Measurements from ENCODE around the gene GZF1.
"Not testable (repeated sequence)": the region's sequence is repeated elsewhere in the genome, so short reads cannot be mapped to it uniquely, and the experiment has no call there.

GZF1 gene

DNA sequence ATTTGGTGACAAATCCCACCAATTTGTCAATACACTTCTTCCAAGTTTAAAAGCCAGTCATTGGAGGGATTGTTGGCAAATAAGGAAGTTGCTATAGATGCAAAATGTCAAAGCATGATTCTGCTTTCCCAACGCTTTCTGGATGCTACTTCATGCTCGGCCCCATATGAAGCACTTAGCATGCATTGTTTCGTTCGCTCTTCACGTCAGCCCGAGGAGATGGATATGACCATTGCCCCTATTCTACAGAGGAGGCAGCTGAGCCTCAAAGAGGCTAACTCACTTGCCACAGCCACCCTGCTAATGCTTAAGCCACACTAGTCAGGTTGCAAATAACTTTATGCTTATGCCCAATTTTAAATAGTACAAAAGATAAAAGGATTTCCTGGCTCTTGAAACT is 14.2 kb upstream of the GZF1 start:
- DNase-seq (ENCODE audit: low read depth) = no peak

DNA sequence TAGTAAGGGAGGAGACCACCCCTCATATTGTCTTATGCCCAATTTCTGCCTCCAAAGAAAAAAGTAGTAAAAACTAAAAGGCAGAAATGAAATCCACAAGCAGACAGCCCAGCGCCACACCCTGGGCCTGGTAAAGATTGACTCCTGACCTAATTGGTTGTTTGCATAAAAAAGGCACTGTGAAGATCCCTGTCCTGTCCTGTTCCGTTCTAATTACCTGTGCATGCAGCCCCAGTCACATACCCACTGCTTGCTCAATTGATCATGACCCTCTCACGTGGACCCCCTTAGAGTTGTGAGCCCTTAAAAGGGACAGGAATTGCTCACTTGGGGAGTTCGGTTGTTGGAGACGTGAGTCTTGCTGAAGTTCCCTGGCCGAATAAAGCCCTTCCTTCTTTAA is 13.5 kb upstream of the GZF1 start:
- DNase-seq (ENCODE audit: low read depth) = not testable (repeated sequence)

DNA sequence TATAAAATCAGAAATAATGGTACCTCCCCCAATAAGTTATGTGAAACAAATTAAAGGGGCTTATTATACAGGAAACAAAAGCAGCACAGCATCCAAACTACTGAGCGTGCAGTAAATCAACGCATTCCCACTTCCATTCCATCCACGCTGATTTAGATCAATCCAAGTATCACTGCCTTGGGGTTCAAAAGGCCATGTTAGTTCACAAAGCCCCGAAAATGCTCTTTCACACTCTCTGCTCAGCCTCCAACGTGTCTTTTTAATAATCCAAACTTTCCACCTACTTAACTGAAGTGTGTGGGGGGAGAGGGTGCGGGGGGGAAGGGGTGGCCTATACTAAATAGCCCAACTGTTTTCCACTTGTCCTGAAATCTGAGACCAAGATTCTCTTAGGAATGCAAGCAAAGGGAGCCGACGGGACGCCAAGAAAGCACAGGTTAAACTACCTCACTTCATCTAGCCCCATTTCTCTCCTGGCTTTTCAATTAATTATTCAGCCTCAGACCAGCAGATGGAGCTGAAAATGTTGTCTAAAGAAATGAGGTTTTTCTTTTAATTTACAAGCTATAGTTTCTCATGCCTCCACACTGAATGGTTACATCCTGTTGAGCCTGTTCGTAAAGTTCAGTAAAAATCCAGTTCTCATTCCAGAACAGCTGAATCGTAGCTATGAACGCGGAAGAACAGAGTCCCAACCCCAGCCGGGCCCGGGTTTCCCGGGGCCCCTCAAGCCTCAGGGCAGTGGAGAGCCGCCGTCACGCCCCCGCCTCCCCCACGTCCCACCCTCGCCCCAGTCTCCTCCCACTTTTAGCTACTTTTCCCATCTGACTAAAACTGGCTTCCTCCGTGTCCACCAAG is 12.4 kb upstream of the GZF1 start:
- peak; percentile 65 for DNase-seq (ENCODE audit: low read depth)

DNA sequence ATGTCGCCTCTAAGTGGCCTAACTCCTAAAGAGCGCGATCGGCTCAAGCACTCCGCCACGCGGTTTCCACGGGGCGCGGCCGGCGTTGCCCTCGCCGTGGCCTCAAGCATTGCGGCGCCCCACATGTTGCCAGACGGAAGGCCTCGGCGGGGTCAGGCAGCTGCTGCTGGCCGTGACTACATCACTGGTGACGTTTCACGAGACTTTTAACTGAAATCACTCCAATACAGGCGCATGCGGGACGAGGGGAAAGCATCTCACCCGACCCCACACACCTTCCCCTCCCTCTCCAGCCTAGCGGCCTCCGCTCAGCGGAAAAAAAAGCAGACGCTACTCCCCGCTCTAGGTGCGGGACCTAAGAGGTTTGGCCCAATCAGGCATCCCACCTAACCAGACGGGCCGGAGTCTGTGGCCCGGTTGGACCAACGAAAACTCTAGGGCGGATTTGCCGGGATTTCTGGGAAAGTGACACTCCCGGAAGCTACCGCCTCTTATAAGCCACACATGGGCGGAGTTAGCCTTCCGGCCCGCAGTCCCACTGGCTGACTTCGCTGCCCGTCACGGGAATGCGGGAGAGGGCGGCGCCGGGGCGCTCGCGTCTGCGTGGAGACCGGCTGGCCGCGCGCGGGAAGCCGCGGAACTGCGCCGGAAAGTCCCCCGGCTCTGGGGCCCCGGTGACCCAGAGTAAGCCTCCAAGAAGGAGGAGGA is 11.6 kb upstream of the GZF1 start, which contains the start of gene NXT1:
TSS of gene NXT1 (plus strand) at position 596 of the 708 bp plus-strand sequence. CDS start 3,251 bp downstream, outside the sequence.
- peak; percentile 93 for DNase-seq (ENCODE audit: low read depth)

DNA sequence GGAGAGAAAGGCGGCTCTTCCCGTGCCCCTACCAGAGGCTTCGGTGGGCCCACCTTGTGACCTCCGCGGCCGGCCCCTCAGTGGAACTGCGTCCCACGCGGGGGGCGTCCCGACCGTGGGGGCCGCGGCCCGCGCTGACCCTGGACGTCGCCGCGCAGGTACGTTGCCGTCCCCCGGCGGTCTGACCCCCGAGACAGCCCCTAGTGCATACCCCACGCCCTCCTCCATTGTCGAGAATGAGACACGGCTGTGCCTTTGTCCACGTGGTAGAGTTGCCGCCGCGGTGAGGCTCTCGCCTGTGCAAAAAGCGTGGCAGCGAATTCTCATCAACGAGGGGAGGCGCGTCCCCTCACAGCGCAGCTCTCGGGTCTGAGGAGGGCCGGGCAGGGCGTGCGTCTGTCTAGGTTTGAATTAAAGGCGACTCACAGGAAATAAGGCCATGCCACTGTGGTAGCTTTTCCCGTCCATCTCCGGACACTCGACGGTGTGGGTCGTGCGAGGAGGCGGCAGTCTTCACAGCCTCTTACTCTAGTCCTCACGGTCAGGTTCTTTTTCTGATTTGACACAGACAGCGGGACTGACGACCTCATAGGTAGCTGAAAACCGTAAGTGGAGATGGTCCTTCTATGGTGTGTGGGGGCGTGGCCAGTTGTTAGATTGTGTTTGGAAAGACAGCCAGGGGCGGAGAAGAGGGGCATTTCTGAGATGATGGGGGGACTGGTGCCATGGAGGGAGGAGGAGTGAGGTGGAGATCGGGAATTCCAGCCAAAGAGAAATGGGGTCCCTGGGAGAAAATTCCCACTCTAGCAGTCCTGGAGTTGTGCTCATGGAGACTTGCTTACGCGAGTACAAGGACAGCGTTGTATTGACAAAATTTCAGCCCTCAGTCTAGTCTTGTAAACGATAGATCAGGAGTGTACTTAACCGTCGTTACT is 10.8 kb upstream of the GZF1 start:
- DNase-seq (ENCODE audit: low read depth) = peak; percentile 45

DNA sequence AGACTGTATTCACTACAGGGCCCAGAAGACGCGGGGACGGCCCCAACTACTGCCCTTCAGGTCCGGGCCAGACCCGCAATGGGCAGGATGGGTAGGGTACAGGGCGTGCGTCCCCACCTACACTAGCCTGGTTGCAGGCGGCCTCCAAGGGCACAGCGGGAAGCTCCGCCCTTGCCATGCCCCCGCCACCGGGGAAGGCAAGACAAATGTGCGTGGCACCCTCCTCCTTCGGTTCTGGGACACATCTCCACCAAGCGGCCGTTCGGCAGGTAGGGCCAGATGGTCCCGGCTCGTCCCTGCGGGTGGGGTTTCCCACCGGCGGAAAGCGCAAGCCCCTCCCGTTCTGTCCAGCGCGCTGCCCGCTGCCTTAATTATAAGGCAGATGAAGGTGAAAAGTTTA is 5.8 kb upstream of the GZF1 start:
- DNase-seq (ENCODE audit: low read depth) = no peak

DNA sequence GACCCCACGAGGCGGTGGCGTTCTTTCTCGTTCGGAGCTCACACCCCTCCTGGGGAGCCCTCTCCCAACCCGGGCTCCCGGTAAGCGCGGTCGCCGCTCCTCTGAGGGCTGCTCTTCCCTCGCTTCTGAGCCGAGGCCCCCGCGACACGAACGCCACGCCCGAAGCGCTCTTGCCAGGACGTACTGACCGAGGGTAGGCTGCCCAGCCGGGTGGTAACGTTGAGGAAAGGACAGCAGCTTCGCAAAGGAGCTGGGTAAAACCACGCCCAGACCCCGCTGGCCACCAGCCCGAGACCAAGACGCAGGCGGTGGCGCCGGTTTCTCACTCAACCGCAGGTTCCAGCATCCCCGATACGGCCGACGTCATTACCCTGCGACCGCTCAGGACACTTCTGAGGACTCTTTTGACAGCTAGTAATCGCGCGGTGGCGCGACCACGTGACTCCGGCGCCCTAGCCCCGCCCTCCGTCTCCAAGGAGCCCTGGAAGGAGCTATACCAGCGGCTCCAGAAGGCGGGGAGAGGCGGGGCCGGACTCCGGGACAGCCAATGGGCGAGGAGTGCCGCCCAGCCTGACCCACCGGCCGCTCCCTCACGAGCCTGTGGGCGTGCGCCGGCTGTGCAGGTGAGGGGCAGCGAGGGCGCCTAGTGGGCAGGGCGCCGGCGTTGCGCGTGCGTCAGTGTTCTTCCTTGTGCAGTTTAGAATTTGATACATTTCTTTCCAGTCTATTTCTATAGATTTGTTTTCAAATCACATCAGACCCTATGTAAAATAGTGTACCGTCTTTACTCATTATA is 4.0 kb upstream of the GZF1 start:
- peak; percentile 100 for DNase-seq (ENCODE audit: low read depth)

DNA sequence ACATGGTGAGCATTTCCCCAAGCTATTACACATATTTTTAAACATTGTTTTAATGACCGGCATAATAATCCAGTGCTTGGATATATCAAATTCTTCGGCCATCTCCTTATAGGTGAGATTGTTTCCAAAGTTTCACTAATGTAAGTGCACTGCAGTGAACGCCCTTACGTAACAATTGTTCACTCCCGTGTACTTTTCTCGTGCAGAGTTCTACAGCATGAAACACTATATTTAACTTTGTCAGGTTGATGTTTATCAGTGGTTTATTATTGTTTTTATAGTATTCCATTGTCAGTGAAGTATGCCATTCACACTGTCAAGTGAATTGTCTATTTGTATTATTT is 3.4 kb upstream of the GZF1 start:
- no peak for DNase-seq (ENCODE audit: low read depth)

DNA sequence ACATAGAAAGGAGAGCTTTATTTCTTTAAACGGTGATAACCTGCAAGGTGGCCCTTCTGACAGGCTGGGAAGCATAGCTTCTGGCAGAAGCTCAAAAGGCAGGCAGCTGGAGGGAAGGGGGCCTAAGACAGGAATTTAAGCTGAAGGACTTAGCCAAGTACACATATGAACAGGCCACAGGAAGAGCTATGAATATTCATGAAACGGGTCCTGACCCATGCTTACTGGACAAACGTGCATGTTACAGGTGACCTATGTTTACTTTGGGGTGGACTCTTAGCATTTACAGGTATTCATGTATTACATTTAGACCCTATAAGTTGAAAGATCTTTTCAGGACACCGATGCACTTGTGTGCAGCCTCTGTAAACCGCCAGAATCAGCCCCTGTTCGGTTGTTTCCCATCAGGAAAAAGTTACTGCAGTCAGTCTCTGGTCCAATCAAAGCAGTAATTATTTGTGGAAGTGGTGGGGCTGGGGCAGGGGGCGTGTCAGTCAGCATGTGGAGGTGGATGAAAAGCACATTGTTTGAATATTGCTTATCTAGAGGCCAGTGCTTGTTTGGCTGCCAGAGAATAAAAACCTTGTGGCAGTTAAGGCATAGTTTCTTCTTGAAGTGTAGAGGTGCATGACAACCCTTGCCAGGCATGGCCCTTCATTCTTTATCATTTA is 2.9 kb upstream of the GZF1 start:
- no peak for DNase-seq (ENCODE audit: low read depth)

DNA sequence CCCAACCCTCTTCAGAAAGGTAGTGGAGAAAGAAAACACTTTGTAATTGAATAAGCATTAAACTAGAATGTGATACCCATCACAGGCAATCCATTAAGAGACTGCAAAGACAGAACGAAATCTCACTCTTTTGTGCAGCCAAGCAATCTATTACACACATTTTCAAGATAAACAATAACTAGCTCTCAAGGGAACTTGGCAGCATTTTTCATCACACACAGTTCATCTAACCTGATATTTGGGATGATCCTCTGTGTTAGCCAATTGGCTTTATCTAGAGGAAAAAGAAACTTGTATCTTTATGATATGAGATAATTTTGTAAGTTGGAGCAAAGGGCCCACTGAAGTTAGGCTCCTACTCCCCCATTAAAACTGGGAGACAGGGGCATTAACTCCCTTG is 1.5 kb upstream of the GZF1 start:
- no peak for DNase-seq (ENCODE audit: low read depth)

DNA sequence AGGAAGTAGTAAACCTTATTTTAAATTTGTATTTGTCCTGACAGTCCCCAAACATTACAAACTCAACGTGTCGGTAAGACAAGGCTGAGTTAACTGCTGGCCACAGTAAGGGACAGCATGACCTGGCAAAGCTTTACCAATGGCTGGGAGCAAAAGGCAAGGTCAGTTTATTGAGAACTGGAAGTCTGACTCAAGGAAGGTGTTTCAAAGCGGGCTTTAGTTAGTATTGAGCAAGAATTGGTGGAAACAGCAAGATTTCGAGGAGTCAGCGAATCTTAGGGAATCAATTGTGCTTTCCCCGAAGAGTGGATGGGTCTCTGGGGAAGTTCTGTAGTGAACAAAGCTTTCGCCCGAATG is 885 bp upstream of the GZF1 start:
- no peak for DNase-seq (ENCODE audit: low read depth)

DNA sequence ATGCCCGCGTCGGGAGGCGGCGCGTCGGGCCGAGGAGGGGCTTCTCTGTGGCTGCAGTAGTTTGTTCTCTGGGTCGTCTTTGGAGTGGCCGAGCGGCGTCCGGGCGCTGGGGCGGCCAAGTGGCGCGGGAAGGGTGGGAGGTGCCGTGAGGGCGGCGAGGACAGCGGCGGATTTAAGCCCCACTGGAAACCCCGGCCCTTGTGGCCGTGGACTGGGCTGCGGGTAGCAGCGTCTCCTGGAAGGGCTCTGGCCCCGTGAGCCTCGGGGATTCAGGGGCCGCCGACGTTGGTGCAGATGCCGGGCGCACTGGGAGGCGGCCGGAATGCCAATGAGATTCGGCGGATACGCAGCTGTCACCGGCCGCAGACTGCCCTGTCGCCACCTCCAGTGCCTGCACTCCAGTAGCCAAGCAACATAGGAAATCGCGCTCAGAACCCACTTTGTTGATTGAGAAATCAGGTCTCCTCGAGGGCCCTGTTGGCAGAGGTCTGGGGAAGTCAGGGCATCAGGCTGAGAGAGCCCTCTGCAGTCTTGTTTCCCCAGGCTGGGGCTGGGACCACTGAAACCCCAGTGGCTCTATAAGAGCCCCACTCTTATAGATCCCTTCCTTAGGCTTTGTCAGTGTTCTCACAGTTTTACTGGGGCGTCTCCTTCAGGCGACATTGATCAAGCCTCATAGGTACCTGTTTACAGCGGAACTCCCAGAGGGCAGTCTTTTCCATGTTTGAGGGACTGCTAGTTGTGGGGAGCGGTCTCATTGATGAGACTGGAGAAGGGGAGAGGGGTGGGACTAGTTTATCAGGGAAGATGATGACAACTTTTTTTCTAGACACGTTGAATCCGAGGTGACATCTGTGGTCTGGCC is 642 bp downstream of the GZF1 start:
- DNase-seq (ENCODE audit: low read depth) = no peak

DNA sequence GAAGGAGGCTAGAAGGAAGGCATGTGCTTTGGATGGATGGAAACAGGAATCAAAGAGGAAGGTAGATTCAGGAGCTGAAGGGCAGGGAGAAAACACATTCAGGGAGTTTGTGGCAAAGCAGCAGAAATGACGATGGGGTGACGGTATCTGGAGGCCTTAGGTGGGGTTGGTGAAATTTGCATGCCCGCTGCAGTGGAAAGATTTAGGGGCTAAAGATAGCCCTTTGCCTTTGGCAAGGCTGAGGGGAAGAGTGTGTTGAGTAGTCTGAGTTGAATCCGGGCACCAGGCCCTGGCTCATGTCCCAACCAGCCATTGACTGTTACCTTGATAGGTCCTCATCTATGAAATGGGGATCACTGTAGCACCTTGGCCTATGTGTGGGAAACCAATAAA is 1.3 kb downstream of the GZF1 start:
- no peak for DNase-seq (ENCODE audit: low read depth)

DNA sequence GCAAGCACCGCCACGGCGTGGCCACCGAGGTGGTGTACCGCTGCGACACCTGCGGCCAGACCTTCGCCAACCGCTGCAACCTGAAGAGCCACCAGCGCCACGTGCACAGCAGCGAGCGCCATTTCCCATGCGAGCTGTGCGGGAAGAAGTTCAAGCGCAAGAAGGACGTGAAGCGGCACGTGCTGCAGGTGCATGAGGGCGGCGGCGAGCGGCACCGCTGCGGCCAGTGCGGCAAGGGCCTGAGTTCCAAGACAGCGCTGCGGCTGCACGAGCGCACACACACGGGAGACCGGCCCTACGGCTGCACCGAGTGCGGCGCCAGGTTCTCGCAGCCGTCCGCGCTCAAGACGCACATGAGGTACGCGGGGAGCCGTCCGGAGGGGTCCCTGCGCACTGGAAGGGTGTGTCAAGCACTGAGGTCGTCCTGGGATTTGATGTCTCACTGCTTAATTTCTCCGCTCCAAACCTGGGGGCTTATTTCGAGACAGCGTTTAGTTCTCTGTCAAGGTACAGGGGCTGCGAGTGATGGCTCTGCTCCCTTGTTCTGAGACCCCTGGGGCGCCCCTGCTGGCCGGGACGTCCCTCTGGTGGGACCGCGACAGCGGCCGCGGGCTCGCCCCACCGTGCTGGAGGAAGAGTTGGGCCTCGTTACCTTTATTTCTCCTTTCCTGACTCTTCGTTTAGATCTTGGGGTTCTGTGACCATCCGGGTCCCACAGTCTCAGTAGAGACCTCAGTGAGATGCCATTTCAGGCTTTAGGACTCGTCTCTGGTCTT is 3.6 kb downstream of the GZF1 start:
- DNase-seq (ENCODE audit: low read depth) = no peak

DNA sequence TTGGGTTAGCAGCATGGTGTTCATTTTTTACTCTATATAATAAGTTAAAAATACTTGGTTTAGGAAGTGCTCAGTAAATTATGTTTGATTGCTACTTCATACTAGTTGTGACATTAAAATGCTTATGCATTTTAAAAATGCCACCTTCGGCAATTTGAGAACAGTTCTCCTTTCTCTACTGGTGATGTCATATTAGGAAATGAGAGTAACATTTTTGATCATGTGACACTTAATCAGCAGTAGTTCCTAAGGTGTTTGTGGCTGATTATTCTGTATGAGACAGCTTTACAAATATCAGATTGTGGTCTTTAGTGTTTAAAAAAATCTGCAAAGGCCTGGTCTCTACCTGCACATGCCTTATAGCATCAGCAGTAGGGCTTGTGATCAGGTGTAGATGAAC is 4.4 kb downstream of the GZF1 start:
- no peak for DNase-seq (ENCODE audit: low read depth)

DNA sequence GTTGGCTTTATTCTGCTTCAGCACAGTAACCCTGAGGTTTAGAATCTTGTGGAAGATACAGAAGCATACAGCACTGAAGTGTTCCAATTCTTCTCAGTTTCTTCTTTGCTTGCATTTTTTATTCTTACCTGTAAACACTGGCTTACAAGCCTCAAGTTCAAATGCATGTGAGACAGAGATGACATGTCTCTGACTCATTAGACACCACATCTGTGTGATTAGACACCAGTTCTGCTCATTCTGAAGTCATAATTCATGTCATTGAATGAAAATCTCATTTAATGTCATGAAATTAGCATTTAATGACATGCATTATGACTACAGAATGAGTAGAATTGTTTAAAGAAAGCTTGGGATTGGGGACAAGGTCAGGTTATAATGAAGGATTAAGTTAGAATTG is 5.8 kb downstream of the GZF1 start:
- no peak for DNase-seq (ENCODE audit: low read depth)

DNA sequence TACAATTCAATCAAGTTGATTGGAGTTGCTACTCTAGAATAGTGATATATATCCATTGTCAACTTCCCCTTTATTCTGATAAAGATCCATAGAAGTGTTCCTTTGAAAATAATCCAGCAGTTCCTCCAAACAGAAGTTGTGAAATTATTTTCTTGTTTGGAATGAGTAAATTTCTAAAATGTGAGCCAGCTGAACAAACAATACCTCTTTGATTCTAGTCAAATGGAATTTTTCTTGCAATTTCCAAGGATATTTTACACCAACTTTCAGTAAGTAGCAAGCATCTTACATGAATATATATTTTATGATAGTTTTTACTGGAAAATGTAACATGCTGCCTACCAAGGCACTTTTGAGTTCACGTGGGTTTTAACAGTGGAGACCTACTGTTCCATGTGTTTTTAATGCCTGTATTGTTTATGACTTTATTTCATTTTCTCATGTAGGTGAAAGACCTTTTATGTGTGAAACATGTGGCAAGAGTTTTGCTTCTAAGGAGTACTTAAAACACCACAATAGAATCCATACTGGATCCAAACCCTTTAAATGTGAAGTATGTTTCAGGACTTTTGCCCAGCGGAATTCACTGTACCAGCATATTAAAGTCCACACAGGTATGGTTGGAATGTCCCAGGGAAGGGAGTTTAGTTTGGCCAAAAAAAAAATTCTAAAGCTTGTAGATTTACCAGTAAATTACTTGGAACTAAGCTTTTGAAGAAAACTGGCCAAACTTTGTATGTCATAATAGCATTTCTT is 6.5 kb downstream of the GZF1 start:
- no peak for DNase-seq (ENCODE audit: low read depth)

DNA sequence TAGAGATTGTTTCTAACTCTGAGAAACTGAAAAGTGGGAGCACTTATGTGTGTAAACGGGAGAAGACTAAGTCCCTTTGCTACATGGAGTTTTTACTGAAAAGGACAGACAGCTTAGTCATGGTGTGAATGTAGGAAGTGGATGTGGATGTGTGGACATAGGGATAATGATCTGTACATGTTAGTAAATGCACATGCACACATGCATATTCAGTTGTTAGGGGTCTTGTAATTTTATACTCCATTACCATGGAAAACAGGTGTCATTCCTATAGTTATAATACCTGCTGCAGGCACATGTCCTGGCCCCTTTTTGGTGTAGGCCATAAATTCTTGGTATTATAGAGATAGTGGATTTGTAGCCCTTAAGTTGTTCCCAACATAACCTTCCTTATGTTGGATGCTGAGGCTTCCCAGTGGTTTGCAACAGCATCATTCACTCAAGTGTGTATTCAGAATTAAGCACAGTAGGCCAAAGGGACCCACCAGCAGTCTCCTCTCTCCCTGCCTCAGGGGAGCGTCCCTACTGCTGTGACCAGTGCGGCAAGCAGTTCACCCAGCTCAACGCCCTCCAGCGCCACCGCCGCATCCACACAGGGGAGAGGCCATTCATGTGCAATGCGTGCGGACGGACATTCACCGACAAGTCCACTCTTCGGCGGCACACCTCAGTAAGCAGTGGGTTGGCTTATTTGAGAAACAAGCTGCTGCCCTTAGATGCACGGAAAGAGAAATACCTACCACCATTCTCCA is 7.3 kb downstream of the GZF1 start:
- DNase-seq (ENCODE audit: low read depth) = no peak
